ENCODE measurements around the gene AQP1. TPM values are rescaled to one million over a fixed set of nuclear protein-coding genes. Genes with fewer than 3 reads are reported as not detected.

AQP1 gene
- total and polyA plus RNA-seq, 2 of the 13 experiments (the other 11 are each of a cell fraction or from before 2014, with no cell fraction given), result not detected

DNA sequence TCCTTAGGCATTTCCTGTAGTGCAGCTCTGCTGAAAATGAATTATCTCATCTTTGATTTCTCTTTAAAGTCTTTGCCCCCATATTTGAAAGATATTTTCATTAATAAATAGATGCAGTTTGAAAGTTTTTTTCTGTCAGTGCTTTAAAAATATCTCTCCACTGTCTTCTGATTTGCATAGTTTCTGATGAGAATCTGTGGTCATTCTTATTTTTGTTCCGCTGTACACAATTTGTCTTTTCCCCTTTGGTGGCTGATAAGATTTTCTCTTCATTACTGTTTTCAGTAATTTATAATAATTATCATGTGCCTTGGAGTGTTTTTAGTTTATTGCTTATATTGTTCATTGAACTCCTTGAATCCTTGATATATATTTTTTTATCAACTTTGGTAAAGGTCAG is 45.1 kb downstream of the AQP1 start:
- ChIA-PET CTCF (ENCODE audit: low intra/inter-chr PET ratio, low total read pairs) (no interaction called here), POLR2A (no interaction called here)
- ATAC-seq (no peak), DNase-seq (ENCODE audit: low spot score) (no peak), FAIRE-seq (no peak)
- H3K36me3 ChIP-seq (replicated peaks in 1 of 2; ENCODE audit: control insufficient read depth in 1 of 2, insufficient read depth in 2 of 2, low read length in 2 of 2), result no peaks in the 10 kb centered on the region
- in situ Hi-C loops (cut with HindIII; ENCODE audit: extremely low pct_ligation_motif_present, low pct_unique_long_range_greater_than_20kb), result no loop called here
- no peak overlapping the region for H3K4me3 ChIP-seq (replicated peaks in 1 of 3; ENCODE audit: insufficient read depth in 1 of 3, low read depth in 2 of 3, low read length in 3 of 3)
- TF ChIP-seq ZMAT3 (CRISPR knock-in tag; conservative IDR thresholded peaks at IDR 0.05) (no peak), KLF12 (CRISPR knock-in tag; IDR thresholded peaks at IDR 0.05; ENCODE audit: borderline replicate concordance) (no peak), NFRKB (IDR thresholded peaks at IDR 0.05) (no peak), AGO2 (optimal IDR thresholded peaks at IDR 0.05; ENCODE audit: low read depth, low read length) (no peak)
- TF ChIP-seq, protein P1, sequence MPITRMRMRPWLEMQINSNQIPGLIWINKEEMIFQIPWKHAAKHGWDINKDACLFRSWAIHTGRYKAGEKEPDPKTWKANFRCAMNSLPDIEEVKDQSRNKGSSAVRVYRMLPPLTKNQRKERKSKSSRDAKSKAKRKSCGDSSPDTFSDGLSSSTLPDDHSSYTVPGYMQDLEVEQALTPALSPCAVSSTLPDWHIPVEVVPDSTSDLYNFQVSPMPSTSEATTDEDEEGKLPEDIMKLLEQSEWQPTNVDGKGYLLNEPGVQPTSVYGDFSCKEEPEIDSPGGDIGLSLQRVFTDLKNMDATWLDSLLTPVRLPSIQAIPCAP (CRISPR knock-in tag; IDR thresholded peaks at IDR 0.05; ENCODE audit: low read depth), result no peak
- no peaks in the 10 kb centered on the region for H4K20me1 ChIP-seq (ENCODE audit: insufficient read depth, low read length)
- no peaks in the 10 kb centered on the region for H3K27me3 ChIP-seq (ENCODE audit: control insufficient read depth in 1 of 2, insufficient read depth in 2 of 2, low read length in 2 of 2)
- no peak overlapping the region for H2AFZ ChIP-seq (ENCODE audit: low read length)
- H3K4me2 ChIP-seq (ENCODE audit: low read depth, low read length), result no peak overlapping the region
- H3K27ac ChIP-seq (ENCODE audit: extremely low read length, insufficient read depth, low read length), result no peak overlapping the region
- WGBS (ENCODE audit: low lambda C conversion rate), result 98% methylated on average over 1 of the region's 1 CpG
- intact Hi-C loops (cut with micrococcal nuclease; ENCODE audit: unreplicated experiment), result no loop called here
- no TSS peak for BruUV-seq (replicated peaks)
- no peaks in the 10 kb centered on the region for H3K9me3 ChIP-seq (ENCODE audit: low read length)
- no peak overlapping the region for H3K9ac ChIP-seq (ENCODE audit: insufficient read depth, low read depth, low read length)
- H3K4me1 ChIP-seq (ENCODE audit: insufficient read depth, low read length), result no peaks in the 10 kb centered on the region
- no peaks in the 10 kb centered on the region for H3K79me2 ChIP-seq (ENCODE audit: insufficient read depth, low read length)

DNA sequence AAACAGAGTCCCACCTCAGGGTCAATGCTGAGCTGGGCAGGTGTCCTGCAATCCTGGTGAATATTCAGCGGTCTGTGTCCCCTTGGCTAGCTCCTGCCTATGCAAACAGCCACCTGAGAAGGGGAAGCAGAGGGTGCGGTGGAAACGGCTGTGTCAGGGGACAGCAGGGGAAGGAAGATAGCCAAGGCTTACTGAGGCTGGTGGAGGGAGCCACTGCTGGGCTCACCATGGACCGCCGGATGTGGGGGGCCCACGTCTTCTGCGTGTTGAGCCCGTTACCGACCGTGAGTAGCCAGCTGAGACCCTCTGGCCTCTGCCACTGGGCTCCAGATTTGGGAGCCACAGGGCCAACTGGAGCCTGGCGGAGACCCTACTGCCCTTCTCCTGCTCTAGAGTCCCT is 52.2 kb downstream of the AQP1 start, which contains the start of gene GHRHR:
GHRHR (plus strand) TSS at position 112 of the 400 bp plus-strand sequence; CDS start at position 228, 116 bp downstream.
- in situ Hi-C loops (cut with HindIII; ENCODE audit: extremely low pct_ligation_motif_present, low pct_unique_long_range_greater_than_20kb) (no loop called here), intact Hi-C loops (cut with micrococcal nuclease; ENCODE audit: unreplicated experiment) (no loop called here)
- Histone ChIP-seq H3K36me3 (replicated peaks in 1 of 2; ENCODE audit: control insufficient read depth in 1 of 2, insufficient read depth in 2 of 2, low read length in 2 of 2) (no peaks in the 10 kb centered on the region), H3K9me3 (ENCODE audit: low read length) (no peaks in the 10 kb centered on the region), H3K9ac (ENCODE audit: insufficient read depth, low read depth, low read length) (no peak within 1 kb of the TSS), H3K27me3 (ENCODE audit: control insufficient read depth in 1 of 2, insufficient read depth in 2 of 2, low read length in 2 of 2) (no peaks in the 10 kb centered on the region; a peak in 1 of 5 replicates), H3K79me2 (ENCODE audit: insufficient read depth, low read length) (no peaks in the 10 kb centered on the region), H4K20me1 (ENCODE audit: insufficient read depth, low read length) (no peaks in the 10 kb centered on the region), H2AFZ (ENCODE audit: low read length) (no peak within 1 kb of the TSS), H3K4me2 (ENCODE audit: low read depth, low read length) (no peak within 1 kb of the TSS), H3K4me1 (ENCODE audit: insufficient read depth, low read length) (no peaks in the 10 kb centered on the region), H3K27ac (ENCODE audit: extremely low read length, insufficient read depth, low read length) (no peak within 1 kb of the TSS), H3K4me3 (replicated peaks in 1 of 3; ENCODE audit: insufficient read depth in 1 of 3, low read depth in 2 of 3, low read length in 3 of 3) (no peak within 1 kb of the TSS)
- ATAC-seq (no peak), FAIRE-seq (no peak), DNase-seq (ENCODE audit: low spot score) (no peak)
- ChIA-PET POLR2A (no interaction called here), CTCF (ENCODE audit: low intra/inter-chr PET ratio, low total read pairs) (no interaction called here)
- TF ChIP-seq ZMAT3 (CRISPR knock-in tag; conservative IDR thresholded peaks at IDR 0.05), result no peak
- BruUV-seq (replicated peaks), result no TSS peak
- 35% methylated on average over 7 of the region's 11 CpGs for WGBS (ENCODE audit: low lambda C conversion rate)
